GM19372 (cell line): Measurements from ENCODE around the gene SLC25A31.

Experiments
- ATAC-seq: cut with Tn5 transposase; IDR thresholded peaks from one replicate; pipeline ENCODE4 v1.9.1; 2021; ENCODE audit warnings: mild to moderate bottlenecking, low read depth, moderate library complexity; ENCODE audit not compliant: unreplicated experiment

Gene SLC25A31

GRCh38 chr4:127776620-127777019 is 46.4 kb downstream of the SLC25A31 start:
- ATAC-seq: no peak

GRCh38 chr4:127777487-127777886 is 47.3 kb downstream of the SLC25A31 start:
- no peak for ATAC-seq

GRCh38 chr4:127778102-127778501 is 47.9 kb downstream of the SLC25A31 start:
- no peak for ATAC-seq

- ATAC-seq: no peak
Observed at GRCh38 chr4:127780598-127780997, 50.4 kb downstream of the SLC25A31 start.

GRCh38 chr4:127781300-127782024 is 51.3 kb downstream of the SLC25A31 start:
- ATAC-seq: peak; percentile 39

GRCh38 chr4:127782025-127782274 is 51.8 kb downstream of the SLC25A31 start:
- peak; percentile 84 for ATAC-seq

GRCh38 chr4:127782275-127783025 is 52.2 kb downstream of the SLC25A31 start, which contains the start of gene HSPA4L:
TSS of gene HSPA4L (plus strand) at chr4:127782322. CDS start at chr4:127782551, 229 bp downstream.
- peak; percentile 29 for ATAC-seq

GRCh38 chr4:127783026-127783769 is 53.0 kb downstream of the SLC25A31 start:
- peak; percentile 2 for ATAC-seq

- no peak for ATAC-seq
Observed at GRCh38 chr4:127783955-127784770, 54.0 kb downstream of the SLC25A31 start.

GRCh38 chr4:127788517-127788916 is 58.3 kb downstream of the SLC25A31 start:
- peak; percentile 46 for ATAC-seq

GRCh38 chr4:127791391-127791790 is 61.2 kb downstream of the SLC25A31 start:
- ATAC-seq: no peak

GRCh38 chr4:127793528-127793927 is 63.3 kb downstream of the SLC25A31 start:
- ATAC-seq: no peak

- no peak for ATAC-seq
Observed at GRCh38 chr4:127799711-127800110, 69.5 kb downstream of the SLC25A31 start.

- ATAC-seq: no peak
Observed at GRCh38 chr4:127809173-127809800, 79.1 kb downstream of the SLC25A31 start.

GRCh38 chr4:127810551-127810950 is 80.4 kb downstream of the SLC25A31 start:
- no peak for ATAC-seq

- no peak for ATAC-seq
Observed at GRCh38 chr4:127822430-127822829, 92.2 kb downstream of the SLC25A31 start.
